Immature natural killer cell (primary cell): Measurements from ENCODE around the gene TEX28. TPM values are rescaled to one million over a fixed set of nuclear protein-coding genes. Genes with fewer than 3 reads are reported as not detected.
A peak's percentile ranks its signal among the peaks of the same experiment; 100 is the strongest.
"Not testable (repeated sequence)": the region's sequence is repeated elsewhere in the genome, so short reads cannot be mapped to it uniquely, and the experiment has no call there.

Experiments
- DNase-seq, 3 donors: peaks; one replicate each; pipeline ENCODE4 v3.0.0; 2022; ENCODE audit warnings: mixed read lengths in 1 of 3
- H3K27ac Mint-ChIP-seq, 6 donors: one replicate each; pipeline ENCODE4 v1.8.0; 2020; ENCODE audit warnings: mixed read lengths in 6 of 6, mild to moderate bottlenecking in 5 of 6, inconsistent platforms in 4 of 6, moderate library complexity in 3 of 6
- H3K27me3 Mint-ChIP-seq, 3 donors: one replicate each; pipeline ENCODE4 v1.8.0; 2020 to 2021; ENCODE audit warnings: low read depth in 3 of 3, mild to moderate bottlenecking in 3 of 3, mixed read lengths in 3 of 3, moderate library complexity in 3 of 3, inconsistent platforms in 1 of 3
- H3K36me3 Mint-ChIP-seq, 3 donors: one replicate each; pipeline ENCODE4 v1.8.0; 2020; ENCODE audit warnings: mixed read lengths in 3 of 3, inconsistent platforms in 2 of 3, mild to moderate bottlenecking in 2 of 3
- H3K4me1 Mint-ChIP-seq, 2 donors: one replicate each; pipeline ENCODE4 v1.8.0; 2020; ENCODE audit warnings: inconsistent platforms in 2 of 2, mild to moderate bottlenecking in 2 of 2, mixed read lengths in 2 of 2, moderate library complexity in 1 of 2
- H3K4me3 Mint-ChIP-seq, 5 donors: one replicate each; pipeline ENCODE4 v1.8.0; 2020; ENCODE audit warnings: mild to moderate bottlenecking in 5 of 5, mixed read lengths in 5 of 5, inconsistent platforms in 3 of 5, moderate library complexity in 3 of 5
- H3K9me3 Mint-ChIP-seq, 6 donors: one replicate each; pipeline ENCODE4 v1.8.0; 2020; ENCODE audit warnings: mild to moderate bottlenecking in 6 of 6, mixed read lengths in 6 of 6, inconsistent platforms in 4 of 6, moderate library complexity in 3 of 6
- polyA plus RNA-seq, 3 donors: library from polyadenylated mRNA; unstranded; fragments of 300-500 nt; fragmentation: Illumina TruSeq; gene quantifications; one replicate each; pipeline ENCODE4 v1.2.3, GENCODE V29; 2021

Gene TEX28
- polyA plus RNA-seq, 3 donors from 2014 or later, result 0.46 TPM; not detected in 2

DNA sequence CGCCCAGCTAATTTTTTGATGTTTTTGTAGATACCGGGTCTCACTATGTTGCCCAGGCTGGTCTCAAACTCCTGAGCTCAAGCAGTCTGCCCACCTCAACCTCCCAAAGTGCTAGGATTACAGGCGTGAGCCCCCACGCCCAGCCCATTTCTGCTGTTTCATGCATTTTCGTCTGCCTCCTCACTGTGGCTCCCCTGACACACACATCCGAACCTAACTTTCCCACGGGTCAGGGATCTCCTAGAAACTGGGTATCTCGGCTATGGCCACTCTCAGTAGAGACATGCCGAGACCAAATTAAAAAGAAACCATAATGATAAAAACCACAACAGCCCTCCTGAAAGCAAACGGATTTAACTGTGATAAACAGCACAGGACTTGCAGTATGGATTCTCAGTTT is 46.8 kb downstream of the TEX28 start:
- H3K27ac Mint-ChIP-seq, H3K4me1 Mint-ChIP-seq, DNase-seq, H3K36me3 Mint-ChIP-seq, H3K27me3 Mint-ChIP-seq, H3K4me3 Mint-ChIP-seq, H3K9me3 Mint-ChIP-seq: not testable (repeated sequence)

DNA sequence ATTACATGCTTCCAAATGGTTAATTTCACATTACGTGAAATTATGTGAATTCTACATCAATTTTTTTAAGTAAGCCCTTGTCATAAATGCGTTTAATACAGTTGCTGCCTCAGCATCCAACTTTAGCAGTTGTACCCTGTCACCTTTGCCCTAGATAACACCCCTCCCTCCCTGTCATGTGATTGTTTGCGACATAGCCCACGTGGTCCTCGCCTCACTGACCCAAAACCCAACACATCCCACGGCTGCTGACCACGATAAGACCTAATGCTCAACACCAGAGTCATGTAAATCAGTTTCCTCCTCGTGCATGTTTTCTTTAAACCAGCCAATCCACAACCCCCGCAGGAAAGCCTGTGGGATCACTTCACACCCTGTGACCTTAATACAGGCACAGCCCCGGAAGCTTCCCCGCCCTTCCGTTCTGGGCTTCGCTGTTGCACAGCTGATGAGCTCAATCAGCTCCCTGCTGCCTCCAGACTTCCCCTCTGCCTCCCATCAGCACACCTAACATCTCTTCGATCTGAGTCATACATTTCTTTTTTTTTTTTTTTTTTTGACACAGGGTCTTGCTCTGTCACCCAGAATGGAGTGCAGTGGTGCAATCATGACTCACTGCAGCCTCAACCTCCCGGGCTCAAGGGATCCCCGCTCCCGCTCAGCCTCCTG is 47.4 kb downstream of the TEX28 start:
- H3K9me3 Mint-ChIP-seq, H3K27me3 Mint-ChIP-seq, H3K4me3 Mint-ChIP-seq, H3K36me3 Mint-ChIP-seq, H3K4me1 Mint-ChIP-seq: not testable (repeated sequence)
- peak overlapping the region in 2 of 6 donors; percentile 45 to 57 for H3K27ac Mint-ChIP-seq
- DNase-seq, result peak; percentile 61 to 76 (median 69)

- peak overlapping the region in 5 of 6 donors; percentile 55 to 82 (median 75) for H3K27ac Mint-ChIP-seq
- not testable (repeated sequence) for DNase-seq, H3K4me3 Mint-ChIP-seq
Measured at GRCh38 chrX:154239982-154240503, 54.9 kb downstream of the TEX28 start.

DNA sequence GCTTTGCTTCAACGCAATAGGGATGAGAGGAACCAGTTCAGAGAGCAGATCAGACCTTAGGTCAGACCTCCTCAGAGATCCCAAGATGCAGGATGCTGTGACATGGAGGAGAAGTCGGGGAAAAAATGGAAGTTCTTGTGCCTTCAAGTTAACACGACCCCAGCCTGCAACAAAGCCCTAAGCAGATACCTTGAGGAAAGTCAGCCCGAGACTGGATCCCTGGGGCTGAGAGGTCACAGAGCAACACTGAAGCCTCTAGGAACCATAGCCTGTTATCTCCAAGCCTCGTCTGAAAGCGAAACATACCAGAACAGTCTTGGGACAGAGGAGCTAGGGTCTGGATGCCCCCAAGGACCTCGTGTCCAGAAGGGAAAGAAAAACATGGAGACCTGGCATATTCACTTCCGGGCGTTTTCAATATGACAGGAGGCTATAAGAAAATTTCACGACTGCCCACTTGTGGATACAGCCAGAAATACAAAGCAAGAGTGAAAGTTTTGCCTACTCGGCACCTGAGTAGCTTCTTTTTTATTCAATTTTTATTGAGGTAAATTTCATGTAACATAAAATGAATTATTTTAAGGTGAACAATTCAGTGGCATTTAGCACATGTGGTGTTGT is 55.9 kb downstream of the TEX28 start:
- H3K9me3 Mint-ChIP-seq, H3K4me1 Mint-ChIP-seq, H3K36me3 Mint-ChIP-seq, H3K4me3 Mint-ChIP-seq, DNase-seq, H3K27me3 Mint-ChIP-seq: not testable (repeated sequence)
- H3K27ac Mint-ChIP-seq, result peak overlapping the region in 1 of 6 donors; percentile 57

More at GRCh38 chrX:154239982-154240503, 54.9 kb downstream of the TEX28 start:
- not testable (repeated sequence) for H3K9me3 Mint-ChIP-seq, H3K36me3 Mint-ChIP-seq, H3K27me3 Mint-ChIP-seq, H3K4me1 Mint-ChIP-seq

DNA sequence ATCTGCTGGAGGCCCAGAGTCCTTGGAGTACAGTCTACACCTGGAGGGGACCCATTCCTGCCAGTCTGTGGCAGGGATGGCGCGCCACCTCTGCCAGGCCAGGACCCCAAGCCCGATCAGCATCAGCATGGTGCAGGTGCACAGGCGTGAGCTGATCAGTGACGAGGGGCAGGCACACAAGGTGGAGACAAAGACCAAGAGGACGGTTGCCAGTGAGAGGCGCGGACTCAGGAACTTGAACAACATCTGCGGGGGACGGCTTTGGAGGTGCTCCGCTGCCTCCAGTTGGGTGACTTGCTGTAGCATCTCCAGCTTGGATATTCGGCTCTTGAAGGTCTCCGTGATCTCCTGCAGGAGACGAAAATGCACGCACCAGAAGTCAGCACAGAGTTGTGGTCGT is 61.3 kb downstream of the TEX28 start:
- not testable (repeated sequence) for H3K36me3 Mint-ChIP-seq

DNA sequence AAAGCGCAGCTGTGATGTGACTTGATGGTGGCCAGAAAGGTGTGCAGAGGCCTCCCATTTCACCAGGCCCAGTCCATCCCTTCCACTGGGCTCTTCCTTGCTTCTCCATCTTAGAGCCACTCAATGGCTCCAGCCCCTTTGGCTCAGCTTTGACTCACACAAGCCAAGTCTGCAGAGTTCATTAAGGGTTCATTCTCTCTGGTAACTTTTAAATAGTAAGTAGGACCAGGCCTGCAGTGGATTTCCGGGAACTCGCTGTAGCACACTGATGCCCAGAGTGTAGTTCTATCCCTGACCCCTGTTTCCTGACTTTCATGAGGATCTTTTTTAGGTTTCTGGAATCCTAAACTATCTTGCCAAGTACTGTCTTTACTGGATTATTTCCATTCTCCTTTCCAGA is 63.5 kb downstream of the TEX28 start:
- H3K27ac Mint-ChIP-seq, H3K9me3 Mint-ChIP-seq, H3K27me3 Mint-ChIP-seq, H3K4me1 Mint-ChIP-seq, H3K36me3 Mint-ChIP-seq, DNase-seq, H3K4me3 Mint-ChIP-seq: not testable (repeated sequence)

More for the DNA sequence above, 61.3 kb downstream of the TEX28 start:
- H3K4me3 Mint-ChIP-seq, H3K9me3 Mint-ChIP-seq, DNase-seq, H3K27me3 Mint-ChIP-seq, H3K4me1 Mint-ChIP-seq, H3K27ac Mint-ChIP-seq: not testable (repeated sequence)

- H3K27me3 Mint-ChIP-seq, result not testable (repeated sequence)
Measured at GRCh38 chrX:154226706-154227105, 68.2 kb downstream of the TEX28 start.

GRCh38 chrX:154225292-154225691 is 69.6 kb downstream of the TEX28 start:
- not testable (repeated sequence) for H3K27me3 Mint-ChIP-seq, H3K4me3 Mint-ChIP-seq, DNase-seq, H3K4me1 Mint-ChIP-seq, H3K36me3 Mint-ChIP-seq, H3K27ac Mint-ChIP-seq, H3K9me3 Mint-ChIP-seq

More at GRCh38 chrX:154226706-154227105, 68.2 kb downstream of the TEX28 start:
- not testable (repeated sequence) for H3K9me3 Mint-ChIP-seq, DNase-seq, H3K36me3 Mint-ChIP-seq, H3K4me3 Mint-ChIP-seq, H3K4me1 Mint-ChIP-seq, H3K27ac Mint-ChIP-seq

Other genes starting within 250 kb of the TEX28 start
- 10 to 100 TPM; 11.4 to 31.5 (median 18.3) TPM for gene MECP2, start 197.4 kb downstream of the TEX28 start, polyA plus RNA-seq
- not detected for gene OPN1LW, start 150.9 kb downstream of the TEX28 start, polyA plus RNA-seq
- not detected for gene OPN1MW, start 112.5 kb downstream of the TEX28 start, polyA plus RNA-seq
- not detected for gene OPN1MW2, start 75.4 kb downstream of the TEX28 start, polyA plus RNA-seq
- gene OPN1MW3, start 37.5 kb downstream of the TEX28 start, polyA plus RNA-seq, result under 1 TPM in 2 of 3 donors, not detected in 1; 0.16 to 0.19 TPM
- gene TKTL1, start 671 bp upstream of the TEX28 start, polyA plus RNA-seq, result 100 to 1,000 TPM in 1 of 3 donors, 10 to 100 TPM in 2; 58.7 to 282 (median 69.8) TPM
- 1,000 to 10,000 TPM in 1 of 3 donors, 100 to 1,000 TPM in 2; 135 to 1,231 (median 241) TPM for gene FLNA, start 79.5 kb upstream of the TEX28 start, polyA plus RNA-seq
- 10 to 100 TPM; 27.2 to 31.2 (median 28.9) TPM for gene EMD, start 84.2 kb upstream of the TEX28 start, polyA plus RNA-seq
- 1,000 to 10,000 TPM; 2,085 to 3,021 (median 2,819) TPM for gene RPL10, start 103.3 kb upstream of the TEX28 start, polyA plus RNA-seq
- gene DNASE1L1, start 114.1 kb upstream of the TEX28 start, polyA plus RNA-seq, result 10 to 100 TPM; 14.1 to 21.1 (median 17.8) TPM
- gene TAFAZZIN, start 116.4 kb upstream of the TEX28 start, polyA plus RNA-seq, result 10 to 100 TPM; 24.9 to 39.2 (median 32.4) TPM
- 100 to 1,000 TPM in 2 of 3 donors, 10 to 100 TPM in 1; 98.3 to 193 (median 154) TPM for gene ATP6AP1, start 133.6 kb upstream of the TEX28 start, polyA plus RNA-seq
- 10 to 100 TPM; 20.9 to 37.8 (median 29.2) TPM for gene GDI1, start 142.0 kb upstream of the TEX28 start, polyA plus RNA-seq
- gene FAM50A, start 149.0 kb upstream of the TEX28 start, polyA plus RNA-seq, result 10 to 100 TPM; 45.2 to 63.3 (median 53.3) TPM
- gene PLXNA3, start 163.2 kb upstream of the TEX28 start, polyA plus RNA-seq, result 1 to 10 TPM in 1 of 3 donors, under 1 TPM in 1, not detected in 1; 0.20 to 1.4 TPM
- 10 to 100 TPM; 30.5 to 65.0 (median 52.4) TPM for gene LAGE3, start 184.2 kb upstream of the TEX28 start, polyA plus RNA-seq
- 10 to 100 TPM; 56.3 to 68.9 (median 61.2) TPM for gene UBL4A, start 191.5 kb upstream of the TEX28 start, polyA plus RNA-seq
- 100 to 1,000 TPM in 1 of 3 donors, 10 to 100 TPM in 2; 53.1 to 110 (median 91.1) TPM for gene SLC10A3, start 195.5 kb upstream of the TEX28 start, polyA plus RNA-seq
- 10 to 100 TPM; 27.1 to 31.3 (median 30.1) TPM for gene FAM3A, start 221.1 kb upstream of the TEX28 start, polyA plus RNA-seq